ENCODE results near the gene APOE.

Gene APOE

DNA sequence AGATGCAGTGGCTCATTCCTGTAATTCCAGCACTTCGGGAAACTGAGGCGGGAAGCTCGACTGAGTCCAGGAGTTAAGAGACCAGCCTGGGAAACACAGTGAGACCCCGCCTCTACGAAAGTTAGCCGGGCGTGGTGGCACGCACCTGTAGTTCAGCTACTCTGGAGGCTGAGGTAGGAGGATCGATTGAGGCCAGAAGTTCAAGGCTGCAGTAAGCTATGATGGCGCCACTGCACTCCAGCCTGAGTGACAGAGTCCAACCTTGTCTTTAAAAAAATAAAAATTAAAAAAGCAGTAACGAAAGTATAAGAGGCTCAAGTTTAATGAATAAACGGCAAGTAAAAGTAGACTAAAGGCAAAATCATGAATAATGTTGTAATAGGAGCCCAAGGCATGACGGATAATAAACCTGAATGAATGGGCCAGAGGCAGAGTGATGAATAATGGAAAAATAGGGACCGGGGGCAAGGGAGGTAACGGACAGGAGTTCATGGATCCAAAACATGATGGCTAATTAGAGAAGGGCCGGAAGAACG is 15.7 kb upstream of the APOE start:
- H3K4me3 ChIP-seq (ENCODE audit: low read length in 2 of 2) = peak overlapping the region; percentile 46 to 73
- H2AFZ ChIP-seq (ENCODE audit: low read length) = peak overlapping the region; percentile 38
- peak overlapping the region; percentile 87 for H3K27ac ChIP-seq (replicated peaks; ENCODE audit: low read length)
- no peak for DNase-seq (ENCODE audit: low spot score)
- no CpG with 5 or more reads among the region's 17 CpGs for WGBS, 2 donors (ENCODE audit: extremely low coverage in 2 of 2, insufficient read length in 2 of 2, insufficient replicate concordance in 1 of 2)
- no peak overlapping the region for H2BK5ac ChIP-seq (ENCODE audit: low read length)
- no peak overlapping the region for H2BK120ac ChIP-seq (ENCODE audit: low read depth, low read length)
- H3K36me3 ChIP-seq (replicated peaks in 1 of 2; ENCODE audit: control insufficient read depth in 2 of 2, insufficient read depth in 2 of 2, low read length in 2 of 2) = peaks cover 42 to 63% of the 10 kb centered on the region in 2 donors
- peak overlapping the region; percentile 72 for H3K4me2 ChIP-seq (ENCODE audit: insufficient read depth, low read length, poor library complexity, severe bottlenecking)
- H2BK12ac ChIP-seq (ENCODE audit: low read length) = no peak overlapping the region
- H3K18ac ChIP-seq (ENCODE audit: low read length) = no peak overlapping the region
- no peaks in the 10 kb centered on the region for H3K27me3 ChIP-seq (ENCODE audit: control insufficient read depth in 3 of 3, insufficient read depth in 3 of 3, low read depth in 1 of 3, low read length in 3 of 3)
- no peaks in the 10 kb centered on the region for H3K9me3 ChIP-seq (replicated peaks in 1 of 2; ENCODE audit: control insufficient read depth in 2 of 2, insufficient read depth in 1 of 2, low read depth in 1 of 2, low read length in 2 of 2)
- peak overlapping the region; percentile 79 for H3K9ac ChIP-seq (ENCODE audit: low read depth, low read length, poor library complexity)
- peaks cover 12% of the 10 kb centered on the region for H3K79me1 ChIP-seq (ENCODE audit: low read depth, low read length)
- no peak overlapping the region for H3K4ac ChIP-seq (ENCODE audit: low read length)
- H3K14ac ChIP-seq (ENCODE audit: low read length) = no peak overlapping the region
- no peak overlapping the region for H4K8ac ChIP-seq (ENCODE audit: low read depth, low read length)
- peak overlapping the region; percentile 47 for H2AK5ac ChIP-seq (ENCODE audit: low read depth, low read length)
- H3K23ac ChIP-seq (ENCODE audit: low read depth, low read length, poor library complexity) = no peak overlapping the region
- H3K4me1 ChIP-seq (ENCODE audit: control insufficient read depth in 2 of 2, insufficient read depth in 1 of 2, low read depth in 1 of 2, low read length in 2 of 2) = peaks cover 11 to 12% of the 10 kb centered on the region in 2 donors
- no peak overlapping the region for H4K91ac ChIP-seq (ENCODE audit: low read depth, low read length, poor library complexity)
- no peak overlapping the region for H2BK15ac ChIP-seq (ENCODE audit: low read length)

DNA sequence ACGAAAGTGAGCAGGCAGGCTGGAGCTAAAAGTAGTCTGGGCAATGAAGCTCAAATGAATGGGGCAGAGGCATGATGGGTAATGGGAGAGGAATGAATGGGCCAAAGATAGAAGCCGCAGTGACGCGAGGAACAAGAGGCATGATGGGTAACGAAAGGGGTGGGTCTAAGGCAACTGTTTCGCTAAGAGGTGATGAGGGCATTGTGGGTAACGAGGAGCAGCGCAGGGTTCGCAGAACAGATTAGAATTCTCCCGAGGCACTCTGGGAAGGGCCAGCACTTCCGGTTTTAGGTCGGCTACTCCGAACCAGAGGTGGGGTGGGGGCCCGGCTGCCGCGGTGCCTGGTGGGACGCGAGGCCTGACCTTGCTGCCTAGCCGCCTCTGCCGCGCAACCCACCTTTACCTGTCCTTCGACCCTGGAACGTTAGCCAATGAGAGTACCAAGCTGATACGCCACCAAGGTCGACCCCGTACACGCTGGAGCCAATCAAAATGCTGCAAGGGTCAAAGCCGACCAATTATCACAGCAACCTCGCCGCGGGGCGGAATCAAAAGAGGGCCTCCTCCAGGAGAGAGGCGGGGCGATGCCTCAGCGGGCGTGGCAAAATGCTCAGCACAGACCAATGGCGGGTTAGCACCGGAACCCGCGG is 15.1 kb upstream of the APOE start:
- Histone ChIP-seq H2BK5ac (ENCODE audit: low read length) (peak overlapping the region; percentile 85), H4K91ac (ENCODE audit: low read depth, low read length, poor library complexity) (no peak overlapping the region), H3K4me3 (ENCODE audit: low read length in 2 of 2) (peak overlapping the region; percentile 46 to 73), H2AK5ac (ENCODE audit: low read depth, low read length) (no peak overlapping the region), H3K4ac (ENCODE audit: low read length) (no peak overlapping the region), H3K27ac (replicated peaks; ENCODE audit: low read length) (peak overlapping the region; percentile 87), H3K4me2 (ENCODE audit: insufficient read depth, low read length, poor library complexity, severe bottlenecking) (peak overlapping the region; percentile 72), H3K14ac (ENCODE audit: low read length) (no peak overlapping the region), H2BK12ac (ENCODE audit: low read length) (no peak overlapping the region), H3K27me3 (ENCODE audit: control insufficient read depth in 3 of 3, insufficient read depth in 3 of 3, low read depth in 1 of 3, low read length in 3 of 3) (no peaks in the 10 kb centered on the region), H3K4me1 (ENCODE audit: control insufficient read depth in 2 of 2, insufficient read depth in 1 of 2, low read depth in 1 of 2, low read length in 2 of 2) (peaks cover 11 to 12% of the 10 kb centered on the region in 2 donors), H3K9me3 (replicated peaks in 1 of 2; ENCODE audit: control insufficient read depth in 2 of 2, insufficient read depth in 1 of 2, low read depth in 1 of 2, low read length in 2 of 2) (no peaks in the 10 kb centered on the region), H4K8ac (ENCODE audit: low read depth, low read length) (no peak overlapping the region), H3K79me1 (ENCODE audit: low read depth, low read length) (peaks cover 14% of the 10 kb centered on the region), H3K23ac (ENCODE audit: low read depth, low read length, poor library complexity) (peak overlapping the region; percentile 77), H3K36me3 (replicated peaks in 1 of 2; ENCODE audit: control insufficient read depth in 2 of 2, insufficient read depth in 2 of 2, low read length in 2 of 2) (peaks cover 47 to 65% of the 10 kb centered on the region in 2 donors), H2AFZ (ENCODE audit: low read length) (peak overlapping the region; percentile 38), H2BK15ac (ENCODE audit: low read length) (no peak overlapping the region), H3K18ac (ENCODE audit: low read length) (peak overlapping the region; percentile 67), H2BK120ac (ENCODE audit: low read depth, low read length) (no peak overlapping the region), H3K9ac (ENCODE audit: low read depth, low read length, poor library complexity) (peak overlapping the region; percentile 79)
- peak; percentile 100 for DNase-seq (ENCODE audit: low spot score)
- WGBS, 2 donors (ENCODE audit: extremely low coverage in 2 of 2, insufficient read length in 2 of 2, insufficient replicate concordance in 1 of 2) = no CpG with 5 or more reads among the region's 40 CpGs

DNA sequence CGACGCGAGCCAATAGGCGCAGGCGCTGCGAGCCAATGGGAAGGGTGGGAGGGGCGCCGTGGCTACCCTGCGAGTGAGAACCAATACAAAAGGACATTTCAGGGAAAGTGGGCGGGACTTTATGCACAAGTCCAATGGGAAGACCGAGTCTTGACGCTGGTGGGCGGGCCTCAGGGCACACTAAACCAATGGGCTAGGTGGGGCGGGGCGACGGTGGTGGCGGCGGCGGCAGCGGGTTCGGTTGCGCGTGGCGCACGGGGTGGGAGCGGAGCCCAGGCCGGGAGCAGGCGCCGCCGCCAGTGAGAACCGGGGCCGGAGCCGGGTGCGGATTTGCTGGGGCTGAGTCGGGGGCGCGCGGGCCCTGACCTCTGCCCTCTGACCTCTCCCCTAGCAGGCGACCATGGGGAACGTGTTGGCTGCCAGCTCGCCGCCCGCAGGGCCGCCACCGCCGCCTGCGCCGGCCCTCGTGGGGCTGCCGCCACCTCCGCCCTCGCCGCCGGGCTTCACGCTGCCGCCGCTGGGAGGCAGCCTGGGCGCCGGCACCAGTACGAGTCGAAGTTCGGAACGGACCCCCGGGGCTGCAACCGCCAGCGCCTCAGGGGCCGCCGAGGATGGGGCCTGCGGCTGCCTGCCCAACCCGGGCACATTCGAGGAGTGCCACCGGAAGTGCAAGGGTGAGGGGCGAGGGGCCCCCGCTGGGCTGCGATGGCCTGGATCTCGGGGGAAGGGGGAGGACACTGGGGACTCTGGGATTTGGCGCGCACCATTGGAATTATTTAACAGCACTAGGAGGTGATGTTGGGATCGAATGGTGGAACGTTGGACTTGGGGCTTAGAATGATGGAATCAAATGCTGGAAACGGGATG is 14.3 kb upstream of the APOE start, which contains the start of gene TOMM40:
TSS of gene TOMM40 (plus strand) at position 239 of the 867 bp plus-strand sequence. CDS start at position 401, 162 bp downstream.
- peak within 1 kb of the TSS; percentile 76 to 88 for H3K4me3 ChIP-seq (ENCODE audit: low read length in 2 of 2)
- H3K27me3 ChIP-seq (ENCODE audit: control insufficient read depth in 3 of 3, insufficient read depth in 3 of 3, low read depth in 1 of 3, low read length in 3 of 3) = no peaks in the 10 kb centered on the region
- H2AK5ac ChIP-seq (ENCODE audit: low read depth, low read length) = no peak within 1 kb of the TSS
- peak within 1 kb of the TSS; percentile 90 for H3K4me2 ChIP-seq (ENCODE audit: insufficient read depth, low read length, poor library complexity, severe bottlenecking)
- H4K8ac ChIP-seq (ENCODE audit: low read depth, low read length) = no peak within 1 kb of the TSS
- H3K23ac ChIP-seq (ENCODE audit: low read depth, low read length, poor library complexity) = peak within 1 kb of the TSS; percentile 77
- H2BK12ac ChIP-seq (ENCODE audit: low read length) = no peak within 1 kb of the TSS
- peak within 1 kb of the TSS; percentile 83 for H3K18ac ChIP-seq (ENCODE audit: low read length)
- H3K4me1 ChIP-seq (ENCODE audit: control insufficient read depth in 2 of 2, insufficient read depth in 1 of 2, low read depth in 1 of 2, low read length in 2 of 2) = peaks cover 11 to 12% of the 10 kb centered on the region in 2 donors
- H2BK15ac ChIP-seq (ENCODE audit: low read length) = no peak within 1 kb of the TSS
- H3K4ac ChIP-seq (ENCODE audit: low read length) = no peak within 1 kb of the TSS
- no peak within 1 kb of the TSS for H4K91ac ChIP-seq (ENCODE audit: low read depth, low read length, poor library complexity)
- H2BK120ac ChIP-seq (ENCODE audit: low read depth, low read length) = no peak within 1 kb of the TSS
- H3K14ac ChIP-seq (ENCODE audit: low read length) = no peak within 1 kb of the TSS
- peak within 1 kb of the TSS; percentile 84 for H2AFZ ChIP-seq (ENCODE audit: low read length)
- peaks cover 46 to 64% of the 10 kb centered on the region in 2 donors for H3K36me3 ChIP-seq (replicated peaks in 1 of 2; ENCODE audit: control insufficient read depth in 2 of 2, insufficient read depth in 2 of 2, low read length in 2 of 2)
- WGBS, 2 donors (ENCODE audit: extremely low coverage in 2 of 2, insufficient read length in 2 of 2, insufficient replicate concordance in 1 of 2) = no CpG with 5 or more reads among the region's 81 CpGs
- DNase-seq (ENCODE audit: low spot score) = no peak
- H3K79me1 ChIP-seq (ENCODE audit: low read depth, low read length) = peaks cover 18% of the 10 kb centered on the region
- H3K9me3 ChIP-seq (replicated peaks in 1 of 2; ENCODE audit: control insufficient read depth in 2 of 2, insufficient read depth in 1 of 2, low read depth in 1 of 2, low read length in 2 of 2) = peaks cover 0 to 2% of the 10 kb centered on the region in 2 donors
- peak within 1 kb of the TSS; percentile 87 for H3K27ac ChIP-seq (replicated peaks; ENCODE audit: low read length)
- peak within 1 kb of the TSS; percentile 85 for H2BK5ac ChIP-seq (ENCODE audit: low read length)
- peak within 1 kb of the TSS; percentile 96 for H3K9ac ChIP-seq (ENCODE audit: low read depth, low read length, poor library complexity)

Measured in neuronal stem cell (in vitro differentiated cells).